Esophagus squamous epithelium (tissue), 5 donors: ENCODE data around the gene TTC39A. TPM values are rescaled to one million over a fixed set of nuclear protein-coding genes. Genes with fewer than 3 reads are reported as not detected.

Experiments
- DNase-seq: peaks from one replicate; lab custom pipeline; 2025; lab: John Stamatoyannopoulos, UW
- H3K27ac ChIP-seq, 4 donors: fragments of 200-600 bp; sonication (generic); one replicate each; pipeline ENCODE4 v1.5.1; 2016 to 2019; ENCODE audit warnings: mild to moderate bottlenecking in 1 of 4
- H3K27me3 ChIP-seq, 4 donors: fragments of 200-600 bp; sonication (generic); 1 replicate in 3 of 4; 2 replicates in 1 of 4; pipeline versions ENCODE4 v1.5.1 to v1.6.0; 2017 to 2021; ENCODE audit warnings: antibody characterized with exemption in 1 of 4
- H3K36me3 ChIP-seq, 3 donors: fragments of 200-600 bp; sonication (generic); one replicate each; pipeline ENCODE4 v1.5.1; 2016 to 2019
- H3K4me1 ChIP-seq, 3 donors: fragments of 200-600 bp; sonication (generic); one replicate each; pipeline ENCODE4 v1.5.1; 2017 to 2019
- H3K4me3 ChIP-seq, 4 donors: fragments of 200-600 bp; sonication (generic); 1 replicate in 3 of 4; 2 replicates in 1 of 4; pipeline ENCODE4 v1.5.1; 2016 to 2019; ENCODE audit warnings: mild to moderate bottlenecking in 2 of 4, moderate library complexity in 1 of 4
- H3K9me3 ChIP-seq, 3 donors: fragments of 200-600 bp; sonication (generic); one replicate each; pipeline ENCODE4 v1.5.1; 2016 to 2019
- CTCF ChIP-seq, 6 experiments: fragments of 450-650 bp in 4 of 6; fragments of 200-600 bp in 2 of 6; sonication (generic) in 2 of 6; IDR thresholded peaks; one replicate each; pipeline ENCODE4 v1.5.1; 2016 to 2019; ENCODE audit warnings: antibody characterized with exemption in 6 of 6, mild to moderate bottlenecking in 4 of 6, moderate library complexity in 4 of 6
- POLR2A ChIP-seq, 4 donors: fragments of 450-650 bp; IDR thresholded peaks; one replicate each; pipeline ENCODE4 v1.6.1; 2017; ENCODE audit warnings: antibody characterized with exemption in 4 of 4, mild to moderate bottlenecking in 4 of 4, moderate library complexity in 3 of 4
- WGBS, 2 donors: methylation state at CpG; one replicate each; pipeline ENCODE4 v1.1.5; 2018; 5-methylcytosine and 5-hydroxymethylcytosine counted together
- intact Hi-C: fragments of 100-400 bp; cut with DNase I; formaldehyde crosslinking; loops from one replicate; pipeline ENCODE4 v1.15.0; 2022
- total RNA-seq, 4 donors: library from RNA; depleted of rRNA; stranded (reverse); fragments of >200 nt; gene quantifications; one replicate each; pipeline ENCODE4 v1.1.0, GENCODE V29; 2016
- donor health status: DM: yes; HTN: yes; CAD: no.

The TTC39A gene
- total RNA-seq, 4 donors from 2014 or later: 16.4 to 60.9 (median 48.8) TPM

GRCh38 chr1:51302270-51302669 is 28.1 kb downstream of the TTC39A start:
- Histone ChIP-seq H3K4me1 (peaks cover 0 to 18% (median under 1%) of the 10 kb centered on the region in 3 donors), H3K9me3 (no peaks in the 10 kb centered on the region), H3K4me3 (no peak overlapping the region), H3K27ac (no peak overlapping the region), H3K36me3 (peaks cover 0 to 4% (median 0%) of the 10 kb centered on the region in 3 donors), H3K27me3 (no peaks in the 10 kb centered on the region)
- intact Hi-C loops: no loop called here
- no peak for DNase-seq
- WGBS, 2 donors: 91% methylated on average over 7 of the region's 10 CpGs; no CpG with 5 or more reads in 1 of the 2 donors
- no peak for TF ChIP-seq CTCF (IDR thresholded peaks at IDR 0.05)
- no peak for TF ChIP-seq POLR2A (IDR thresholded peaks at IDR 0.05)

GRCh38 chr1:51301844-51302162 is 28.6 kb downstream of the TTC39A start:
- no peak for TF ChIP-seq POLR2A (IDR thresholded peaks at IDR 0.05)
- no peak for TF ChIP-seq CTCF (IDR thresholded peaks at IDR 0.05)
- intact Hi-C loops: no loop called here
- no peaks in the 10 kb centered on the region for H3K27me3 ChIP-seq
- DNase-seq: no peak
- WGBS, 2 donors: 48 to 57% methylated on average over 3 of the region's 3 CpGs
- peaks cover 0 to 4% (median 0%) of the 10 kb centered on the region in 3 donors for H3K36me3 ChIP-seq
- H3K27ac ChIP-seq: no peak overlapping the region
- H3K4me1 ChIP-seq: peaks cover 0 to 23% (median 4%) of the 10 kb centered on the region in 3 donors
- H3K4me3 ChIP-seq: no peak overlapping the region
- H3K9me3 ChIP-seq: no peaks in the 10 kb centered on the region

- intact Hi-C loops: no loop called here
- Histone ChIP-seq H3K4me1 (peaks cover 0 to 28% (median 4%) of the 10 kb centered on the region in 3 donors), H3K4me3 (no peak overlapping the region), H3K36me3 (peaks cover 0 to 3% (median 0%) of the 10 kb centered on the region in 3 donors), H3K9me3 (no peaks in the 10 kb centered on the region), H3K27me3 (no peaks in the 10 kb centered on the region), H3K27ac (no peak overlapping the region)
- TF ChIP-seq CTCF (IDR thresholded peaks at IDR 0.05) (no peak), POLR2A (IDR thresholded peaks at IDR 0.05) (no peak)
- DNase-seq: no peak
- WGBS, 2 donors: 79 to 85% methylated on average over 4 to 9 of the region's 10 CpGs
These were observed 29.1 kb downstream of the TTC39A start for GRCh38 chr1:51301152-51301843.

GRCh38 chr1:51299981-51300670 is 30.2 kb downstream of the TTC39A start:
- intact Hi-C loops: no loop called here
- H3K9me3 ChIP-seq: no peaks in the 10 kb centered on the region
- no peak for TF ChIP-seq POLR2A (IDR thresholded peaks at IDR 0.05)
- no peak for TF ChIP-seq CTCF (IDR thresholded peaks at IDR 0.05)
- no peak for DNase-seq
- no peak overlapping the region for H3K4me3 ChIP-seq
- WGBS, 2 donors: 58 to 64% methylated on average over 2 to 4 of the region's 6 CpGs
- no peaks in the 10 kb centered on the region for H3K27me3 ChIP-seq
- no peak overlapping the region for H3K27ac ChIP-seq
- H3K4me1 ChIP-seq: peaks cover 0 to 28% (median 4%) of the 10 kb centered on the region in 3 donors
- H3K36me3 ChIP-seq: no peaks in the 10 kb centered on the region

GRCh38 chr1:51299185-51299885 is 31.0 kb downstream of the TTC39A start:
- H3K36me3 ChIP-seq: no peaks in the 10 kb centered on the region
- no peak for TF ChIP-seq POLR2A (IDR thresholded peaks at IDR 0.05)
- TF ChIP-seq CTCF (IDR thresholded peaks at IDR 0.05): no peak
- no peaks in the 10 kb centered on the region for H3K27me3 ChIP-seq
- 90 to 100% methylated on average over 4 to 5 of the region's 11 CpGs for WGBS, 2 donors
- no peak overlapping the region for H3K27ac ChIP-seq
- intact Hi-C loops: no loop called here
- DNase-seq: no peak
- H3K4me3 ChIP-seq: no peak overlapping the region
- H3K4me1 ChIP-seq: peaks cover 0 to 28% (median 4%) of the 10 kb centered on the region in 3 donors
- H3K9me3 ChIP-seq: no peaks in the 10 kb centered on the region
